Muscle layer of duodenum (tissue), 2 donors: ENCODE data around the gene FRMD1.

ENCODE experiments used
- H3K27ac ChIP-seq: one replicate; pipeline ENCODE4 v1.7.0; 2013; ENCODE audit warnings: mild to moderate bottlenecking, low read length
- H3K27me3 ChIP-seq: one replicate; pipeline ENCODE4 v1.7.0; 2013; ENCODE audit warnings: low read depth, mild to moderate bottlenecking, control low read depth, low read length
- H3K36me3 ChIP-seq, 2 donors: one replicate each; pipeline ENCODE4 v1.7.0; 2013; ENCODE audit warnings: low read length in 2 of 2, control low read depth in 1 of 2, mild to moderate bottlenecking in 1 of 2; ENCODE audit not compliant: insufficient read depth in 2 of 2, control insufficient read depth in 1 of 2
- H3K4me1 ChIP-seq, 2 donors: one replicate each; pipeline ENCODE4 v1.7.0; 2013; ENCODE audit warnings: low read length in 2 of 2, mild to moderate bottlenecking in 2 of 2, control low read depth in 1 of 2, moderate library complexity in 1 of 2; ENCODE audit not compliant: insufficient read depth in 2 of 2, control insufficient read depth in 1 of 2
- H3K4me3 ChIP-seq, 2 donors: one replicate each; pipeline ENCODE4 v1.7.0; 2013; ENCODE audit warnings: low read length in 2 of 2, low read depth in 1 of 2, mild to moderate bottlenecking in 1 of 2
- H3K9me3 ChIP-seq, 2 donors: one replicate each; pipeline ENCODE4 v1.7.0; 2013; ENCODE audit warnings: low read length in 2 of 2, control low read depth in 1 of 2, mild to moderate bottlenecking in 1 of 2; ENCODE audit not compliant: control insufficient read depth in 1 of 2
- donor health status: healthy.

Gene FRMD1

DNA sequence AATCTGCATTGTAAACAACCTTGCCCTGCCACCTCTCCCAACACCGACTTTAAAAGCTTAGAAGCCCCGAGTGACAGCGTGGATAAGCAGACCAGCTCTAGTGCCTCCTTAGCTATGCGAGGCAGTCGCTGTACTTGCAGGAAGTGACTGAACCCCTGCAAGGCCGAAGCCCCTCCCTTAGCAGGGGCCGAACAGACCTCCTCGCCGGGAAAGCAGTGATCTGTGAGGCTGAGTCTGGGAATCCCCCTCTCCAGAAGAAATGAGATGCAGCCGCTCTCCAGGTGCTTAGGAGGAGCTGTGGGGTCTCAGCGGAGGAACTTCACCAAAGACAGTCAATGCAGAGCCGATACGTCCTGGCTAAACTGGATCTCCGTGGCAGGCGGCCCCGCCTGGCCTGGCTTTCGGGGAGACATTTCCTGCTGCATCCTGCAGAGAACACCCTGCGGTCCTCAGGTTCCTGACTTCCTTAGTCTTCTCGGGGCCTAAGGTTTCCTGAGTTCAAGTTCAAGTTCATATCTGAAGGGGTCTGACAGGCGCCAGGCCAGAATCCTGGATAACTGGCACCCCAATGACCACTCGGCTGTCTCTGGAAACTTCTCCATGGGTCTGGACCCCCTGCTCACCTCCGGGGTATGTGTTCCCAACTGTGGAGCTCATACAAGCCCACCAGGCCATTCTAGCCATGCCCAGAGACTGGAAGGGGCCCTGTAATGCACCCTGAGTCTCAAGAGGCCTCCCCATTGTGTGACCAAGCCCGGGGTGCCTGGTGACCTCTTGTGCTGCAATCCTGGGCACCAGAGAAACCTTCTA, 20.4 kb upstream of the FRMD1 start:
- no peaks in the 10 kb centered on the region for H3K9me3 ChIP-seq
- H3K36me3 ChIP-seq: no peaks in the 10 kb centered on the region

DNA sequence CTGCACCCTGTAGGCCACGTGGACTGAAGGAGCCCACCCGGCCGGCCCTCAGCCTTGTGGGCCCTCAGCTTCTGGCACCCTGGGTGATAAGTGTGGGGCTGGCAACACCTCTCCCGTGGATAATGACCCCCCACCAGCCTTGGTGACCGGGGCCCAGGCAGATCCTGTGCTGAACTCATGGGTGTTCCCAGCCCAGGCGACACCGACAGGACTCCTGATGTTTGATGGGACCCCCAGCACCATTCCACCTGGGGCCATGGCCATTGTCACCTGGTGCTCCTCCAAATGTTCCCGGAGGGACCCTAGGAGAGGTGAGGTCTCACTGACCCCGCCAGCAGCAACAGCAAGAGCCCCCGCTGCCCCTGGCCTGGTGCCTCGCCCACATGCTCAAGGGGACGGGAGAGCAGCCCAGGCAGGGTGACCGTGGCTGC, 19.4 kb upstream of the FRMD1 start:
- Histone ChIP-seq H3K36me3 (no peaks in the 10 kb centered on the region), H3K4me1 (peaks cover 0 to 3% of the 10 kb centered on the region in 2 donors), H3K27me3 (peaks cover 10% of the 10 kb centered on the region)

More for the DNA sequence above, 20.4 kb upstream of the FRMD1 start:
- no peak overlapping the region for H3K4me3 ChIP-seq
- peaks cover 0 to 3% of the 10 kb centered on the region in 2 donors for H3K4me1 ChIP-seq
- H3K27me3 ChIP-seq: peaks cover 10% of the 10 kb centered on the region
- H3K27ac ChIP-seq: no peak overlapping the region

GRCh38 chr6:168097621-168098430, 18.8 kb upstream of the FRMD1 start:
- Histone ChIP-seq H3K9me3 (no peaks in the 10 kb centered on the region), H3K27ac (no peak overlapping the region), H3K27me3 (peaks cover 10% of the 10 kb centered on the region)

More for the DNA sequence above, 19.4 kb upstream of the FRMD1 start:
- Histone ChIP-seq H3K9me3 (no peaks in the 10 kb centered on the region), H3K27ac (no peak overlapping the region), H3K4me3 (no peak overlapping the region)

GRCh38 chr6:168097221-168097620, 18.2 kb upstream of the FRMD1 start:
- H3K4me1 ChIP-seq: peaks cover 0 to 3% of the 10 kb centered on the region in 2 donors
- no peak overlapping the region for H3K4me3 ChIP-seq
- H3K27me3 ChIP-seq: peaks cover 10% of the 10 kb centered on the region
- H3K36me3 ChIP-seq: no peaks in the 10 kb centered on the region
- no peak overlapping the region for H3K27ac ChIP-seq
- H3K9me3 ChIP-seq: no peaks in the 10 kb centered on the region

More at GRCh38 chr6:168097621-168098430, 18.8 kb upstream of the FRMD1 start:
- Histone ChIP-seq H3K4me1 (peaks cover 0 to 3% of the 10 kb centered on the region in 2 donors), H3K4me3 (no peak overlapping the region), H3K36me3 (no peaks in the 10 kb centered on the region)

- Histone ChIP-seq H3K27ac (no peak overlapping the region), H3K27me3 (peaks cover 5% of the 10 kb centered on the region), H3K4me3 (no peak overlapping the region), H3K9me3 (no peaks in the 10 kb centered on the region), H3K36me3 (no peaks in the 10 kb centered on the region), H3K4me1 (peaks cover 0 to 3% of the 10 kb centered on the region in 2 donors)
These were observed 17.3 kb upstream of the FRMD1 start for GRCh38 chr6:168096271-168096764.

GRCh38 chr6:168095716-168096250, 16.8 kb upstream of the FRMD1 start:
- peaks cover 5% of the 10 kb centered on the region for H3K27me3 ChIP-seq
- no peak overlapping the region for H3K27ac ChIP-seq
- no peak overlapping the region for H3K4me3 ChIP-seq
- no peaks in the 10 kb centered on the region for H3K36me3 ChIP-seq
- H3K9me3 ChIP-seq: no peaks in the 10 kb centered on the region
- no peaks in the 10 kb centered on the region for H3K4me1 ChIP-seq

DNA sequence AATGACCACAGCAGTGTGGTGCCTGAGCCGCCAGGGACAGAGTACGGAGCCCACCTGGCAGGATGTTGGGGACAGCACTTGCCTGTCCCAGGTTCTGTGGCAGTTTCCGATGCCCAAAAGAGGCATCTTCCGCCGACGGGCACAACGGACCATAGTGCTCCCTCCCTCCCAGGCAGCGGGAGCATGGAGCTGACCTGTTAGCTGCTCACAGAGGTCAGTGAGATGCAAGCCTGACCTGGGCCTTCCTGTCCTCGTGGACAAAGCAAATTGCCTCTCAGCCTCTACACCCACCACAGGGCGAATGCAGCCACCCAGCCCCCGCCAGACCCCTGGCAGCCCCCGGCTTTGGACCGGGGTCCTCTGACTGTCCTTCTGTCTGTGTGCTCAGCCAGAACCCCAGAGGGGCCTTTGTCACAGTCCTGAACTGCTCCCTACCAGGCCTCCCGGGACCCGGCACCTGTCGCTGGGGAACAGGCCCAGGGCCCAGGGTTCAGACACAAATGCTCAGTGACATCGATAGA, 16.2 kb upstream of the FRMD1 start:
- no peaks in the 10 kb centered on the region for H3K4me1 ChIP-seq
- H3K4me3 ChIP-seq: no peak overlapping the region
- H3K27me3 ChIP-seq: no peaks in the 10 kb centered on the region
- no peaks in the 10 kb centered on the region for H3K36me3 ChIP-seq
- no peak overlapping the region for H3K27ac ChIP-seq
- H3K9me3 ChIP-seq: no peaks in the 10 kb centered on the region

- Histone ChIP-seq H3K36me3 (no peaks in the 10 kb centered on the region), H3K4me1 (peaks cover 0 to 4% of the 10 kb centered on the region in 2 donors), H3K4me3 (no peak overlapping the region), H3K27me3 (no peaks in the 10 kb centered on the region), H3K9me3 (no peaks in the 10 kb centered on the region), H3K27ac (no peak overlapping the region)
These were observed 14.6 kb upstream of the FRMD1 start for GRCh38 chr6:168093634-168094033.

GRCh38 chr6:168093071-168093505, 14.1 kb upstream of the FRMD1 start:
- Histone ChIP-seq H3K9me3 (no peaks in the 10 kb centered on the region), H3K4me3 (no peak overlapping the region), H3K36me3 (no peaks in the 10 kb centered on the region), H3K27me3 (no peaks in the 10 kb centered on the region), H3K27ac (no peak overlapping the region), H3K4me1 (peaks cover 0 to 10% of the 10 kb centered on the region in 2 donors)

DNA sequence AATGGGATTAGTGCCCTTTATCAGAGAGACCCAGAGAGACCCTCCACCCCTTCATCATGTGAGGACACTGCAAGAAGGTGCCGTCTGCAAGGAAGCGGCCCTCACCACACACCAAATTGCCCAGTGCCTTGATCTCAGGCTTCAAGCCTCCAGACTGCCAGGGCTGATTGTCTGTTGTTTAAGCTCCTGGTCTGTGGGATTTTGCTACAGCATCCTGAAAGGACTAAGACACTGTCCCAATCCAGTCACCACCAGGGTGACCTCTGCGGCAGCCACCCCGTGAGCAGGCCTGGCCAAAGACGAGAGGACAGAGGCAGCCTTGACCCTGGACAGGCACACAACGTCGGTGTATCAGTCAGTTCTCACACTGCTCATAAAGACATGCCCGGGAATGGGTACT, 13.5 kb upstream of the FRMD1 start:
- peaks cover 0 to 15% of the 10 kb centered on the region in 2 donors for H3K4me1 ChIP-seq
- H3K9me3 ChIP-seq: no peaks in the 10 kb centered on the region
- no peaks in the 10 kb centered on the region for H3K36me3 ChIP-seq
- no peak overlapping the region for H3K4me3 ChIP-seq
- no peak overlapping the region for H3K27ac ChIP-seq
- H3K27me3 ChIP-seq: no peaks in the 10 kb centered on the region
